Upper lobe of left lung (tissue), 6 donors: Measurements from ENCODE around the gene ZDHHC5. TPM values are rescaled to one million over a fixed set of nuclear protein-coding genes. Genes with fewer than 3 reads are reported as not detected.

ENCODE experiments used
- ATAC-seq, 2 donors: fragments of 200-7000 bp; cut with Tn5 transposase; one replicate each; pipeline ENCODE4 v1.9.1; 2022; ENCODE audit warnings: mild to moderate bottlenecking in 2 of 2, moderate library complexity in 2 of 2; ENCODE audit not compliant: low FRiP score in 2 of 2
- DNase-seq, 2 donors: peaks; one replicate each; pipeline ENCODE4 v3.0.0-alpha.2; 2019 to 2020
- H3K27ac ChIP-seq, 4 donors: fragments of 200-600 bp; sonication (generic); one replicate each; pipeline ENCODE4 v1.5.1; 2016 to 2019
- H3K27me3 ChIP-seq, 4 donors: fragments of 200-600 bp; sonication (generic); one replicate each; pipeline ENCODE4 v1.5.1; 2017 to 2019
- H3K36me3 ChIP-seq, 4 donors: fragments of 200-600 bp; sonication (generic); one replicate each; pipeline ENCODE4 v1.5.1; 2016 to 2019
- H3K4me1 ChIP-seq, 4 donors: fragments of 200-600 bp; sonication (generic); one replicate each; pipeline ENCODE4 v1.5.1; 2018 to 2019
- H3K4me3 ChIP-seq, 4 donors: fragments of 200-600 bp; sonication (generic); one replicate each; pipeline ENCODE4 v1.5.1; 2017 to 2019; ENCODE audit warnings: mild to moderate bottlenecking in 2 of 4, moderate library complexity in 1 of 4
- H3K9me3 ChIP-seq, 4 donors: fragments of 200-600 bp; sonication (generic); one replicate each; pipeline ENCODE4 v1.5.1; 2018 to 2019
- EP300 ChIP-seq, 4 donors: sonication (generic); formaldehyde crosslinking; IDR thresholded peaks; one replicate each; pipeline ENCODE4 v1.5.1; 2017; ENCODE audit warnings: antibody characterized with exemption in 4 of 4, control low read depth in 2 of 4
- POLR2A ChIP-seq, 4 donors: fragments of 450-650 bp; IDR thresholded peaks; one replicate each; pipeline ENCODE4 v1.5.1; 2016 to 2017; ENCODE audit warnings: antibody characterized with exemption in 4 of 4, mild to moderate bottlenecking in 2 of 4
- POLR2AphosphoS5 ChIP-seq, 2 donors: sonication (generic); formaldehyde crosslinking; IDR thresholded peaks; one replicate each; pipeline ENCODE4 v1.5.1; 2017; ENCODE audit warnings: antibody characterized with exemption in 2 of 2
- WGBS, 2 donors: methylation state at CpG; one replicate each; pipeline ENCODE4 v1.1.5; 2017 to 2018; 5-methylcytosine and 5-hydroxymethylcytosine counted together
- total RNA-seq, 6 donors: library from RNA; depleted of rRNA in 4 of 6; stranded (reverse); fragments of >200 nt in 4 of 6; gene quantifications; one replicate each; pipeline versions ENCODE4 v1.1.0 to v1.2.1, GENCODE V29; 2016 to 2021
- TF ChIP-seq, protein P1 (sequence below), 6 experiments: fragments of 450-650 bp in 4 of 6; fragments of 200-600 bp in 2 of 6; sonication (generic) in 2 of 6; IDR thresholded peaks; one replicate each; pipeline ENCODE4 v1.5.1; 2016 to 2019; ENCODE audit warnings: antibody characterized with exemption in 6 of 6
- donor health status: DM: no; HTN: no; CAD: no; lungs with moderate emphysema.
- donor health status: DM: no; HTN: yes; CAD: no; lungs with severe emphysema.

ZDHHC5 gene
- total RNA-seq, 6 donors from 2014 or later, result 45.1 to 81.9 (median 58.7) TPM

DNA sequence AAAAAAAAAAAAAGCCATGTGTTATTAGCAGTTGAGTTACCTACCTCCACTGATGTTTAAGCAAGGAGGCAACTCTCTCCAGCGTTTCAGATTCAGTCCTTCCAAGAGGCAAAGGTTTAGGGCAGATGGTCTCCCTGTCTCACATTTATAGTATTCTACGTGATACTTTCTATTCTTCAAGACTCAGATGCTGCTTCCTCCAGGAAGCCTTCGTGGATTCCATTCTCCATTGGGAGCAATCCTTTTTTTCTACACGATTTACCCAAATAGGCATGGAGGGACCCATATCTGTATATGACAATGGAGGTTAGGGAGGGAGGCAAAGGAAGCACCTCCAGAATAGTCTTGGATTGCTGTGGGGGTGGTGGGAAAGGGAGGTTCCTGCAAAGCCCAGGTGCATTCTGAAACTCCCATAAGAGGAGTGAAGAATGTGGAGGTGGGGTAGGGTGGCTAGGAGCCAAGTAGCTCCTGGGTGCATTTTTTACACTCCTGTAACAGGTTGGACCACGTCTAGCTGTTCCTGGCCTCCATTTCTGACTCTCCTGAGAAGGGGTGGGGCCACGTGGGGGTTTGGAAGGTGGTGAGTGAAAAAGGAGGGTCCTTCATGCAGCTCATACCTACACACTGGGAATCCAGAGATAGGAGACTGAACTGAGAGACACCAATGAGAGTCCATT is 34.4 kb upstream of the ZDHHC5 start:
- DNase-seq (no peak), ATAC-seq (no peak)
- Histone ChIP-seq H3K4me1 (peaks cover 5 to 11% (median 9%) of the 10 kb centered on the region in 4 donors), H3K4me3 (no peak overlapping the region), H3K27ac (no peak overlapping the region), H3K36me3 (no peaks in the 10 kb centered on the region), H3K9me3 (no peaks in the 10 kb centered on the region), H3K27me3 (no peaks in the 10 kb centered on the region)
- WGBS, 2 donors, result 81% methylated on average over 6 of the region's 6 CpGs
- no peak for TF ChIP-seq POLR2A (IDR thresholded peaks at IDR 0.05)
- TF ChIP-seq, protein P1, sequence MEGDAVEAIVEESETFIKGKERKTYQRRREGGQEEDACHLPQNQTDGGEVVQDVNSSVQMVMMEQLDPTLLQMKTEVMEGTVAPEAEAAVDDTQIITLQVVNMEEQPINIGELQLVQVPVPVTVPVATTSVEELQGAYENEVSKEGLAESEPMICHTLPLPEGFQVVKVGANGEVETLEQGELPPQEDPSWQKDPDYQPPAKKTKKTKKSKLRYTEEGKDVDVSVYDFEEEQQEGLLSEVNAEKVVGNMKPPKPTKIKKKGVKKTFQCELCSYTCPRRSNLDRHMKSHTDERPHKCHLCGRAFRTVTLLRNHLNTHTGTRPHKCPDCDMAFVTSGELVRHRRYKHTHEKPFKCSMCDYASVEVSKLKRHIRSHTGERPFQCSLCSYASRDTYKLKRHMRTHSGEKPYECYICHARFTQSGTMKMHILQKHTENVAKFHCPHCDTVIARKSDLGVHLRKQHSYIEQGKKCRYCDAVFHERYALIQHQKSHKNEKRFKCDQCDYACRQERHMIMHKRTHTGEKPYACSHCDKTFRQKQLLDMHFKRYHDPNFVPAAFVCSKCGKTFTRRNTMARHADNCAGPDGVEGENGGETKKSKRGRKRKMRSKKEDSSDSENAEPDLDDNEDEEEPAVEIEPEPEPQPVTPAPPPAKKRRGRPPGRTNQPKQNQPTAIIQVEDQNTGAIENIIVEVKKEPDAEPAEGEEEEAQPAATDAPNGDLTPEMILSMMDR (IDR thresholded peaks at IDR 0.05), result no peak
- TF ChIP-seq POLR2AphosphoS5 (IDR thresholded peaks at IDR 0.05), result no peak
- TF ChIP-seq EP300 (IDR thresholded peaks at IDR 0.05), result no peak

DNA sequence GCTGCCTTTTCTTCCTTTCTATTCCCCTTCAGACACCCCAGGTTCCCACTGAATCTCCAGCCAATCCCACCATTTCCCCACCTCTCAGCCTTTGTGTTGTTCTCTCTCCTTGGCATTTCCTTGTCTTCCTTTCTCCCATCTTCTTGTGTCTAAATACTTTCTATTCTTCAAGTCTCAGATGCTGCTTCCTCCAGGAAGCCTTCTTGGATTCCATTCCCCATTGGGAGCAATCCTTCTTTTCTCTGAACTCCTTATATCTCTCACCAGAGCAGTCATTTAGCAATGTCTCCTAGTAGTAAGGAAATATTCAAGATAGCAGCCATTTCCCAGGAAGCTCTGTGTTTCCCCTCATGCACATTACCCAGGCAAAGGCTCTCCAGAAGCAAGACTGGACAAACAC is 33.6 kb upstream of the ZDHHC5 start:
- no peak overlapping the region for H3K4me3 ChIP-seq
- H3K27ac ChIP-seq, result no peak overlapping the region
- H3K4me1 ChIP-seq, result peaks cover 8 to 19% (median 14%) of the 10 kb centered on the region in 4 donors
- H3K9me3 ChIP-seq, result no peaks in the 10 kb centered on the region
- DNase-seq (no peak), ATAC-seq (no peak)
- H3K36me3 ChIP-seq, result no peaks in the 10 kb centered on the region
- TF ChIP-seq, protein P1 (IDR thresholded peaks at IDR 0.05), result no peak
- TF ChIP-seq POLR2AphosphoS5 (IDR thresholded peaks at IDR 0.05) (no peak), POLR2A (IDR thresholded peaks at IDR 0.05) (no peak), EP300 (IDR thresholded peaks at IDR 0.05) (no peak)
- H3K27me3 ChIP-seq, result no peaks in the 10 kb centered on the region

DNA sequence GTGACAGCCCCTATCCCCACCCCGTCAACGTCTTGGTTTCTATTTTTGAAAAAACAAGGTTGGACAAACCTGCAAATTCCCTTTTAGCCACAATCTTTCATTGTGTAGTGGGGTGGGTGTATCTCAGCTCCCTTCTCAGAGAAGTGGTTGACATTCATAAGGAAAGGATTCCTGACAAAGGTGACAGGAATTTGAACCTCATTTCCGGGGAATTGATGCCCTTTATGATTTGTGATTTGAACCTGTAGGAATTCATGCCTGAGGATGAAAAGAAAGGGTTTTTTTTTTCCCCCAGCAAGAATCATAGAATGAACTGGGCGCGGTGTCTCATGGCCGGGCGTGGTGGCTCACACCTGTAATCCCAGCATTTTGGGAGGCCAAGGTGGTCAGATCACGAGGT is 32.7 kb upstream of the ZDHHC5 start:
- TF ChIP-seq EP300 (IDR thresholded peaks at IDR 0.05) (no peak), POLR2AphosphoS5 (IDR thresholded peaks at IDR 0.05) (no peak), POLR2A (IDR thresholded peaks at IDR 0.05) (no peak)
- TF ChIP-seq, protein P1 (IDR thresholded peaks at IDR 0.05), result no peak
- H3K4me3 ChIP-seq, result no peak overlapping the region
- no peaks in the 10 kb centered on the region for H3K36me3 ChIP-seq
- peaks cover 18 to 28% (median 23%) of the 10 kb centered on the region in 4 donors for H3K4me1 ChIP-seq
- 89 to 91% methylated on average over 8 of the region's 8 CpGs for WGBS, 2 donors
- no peak overlapping the region for H3K27ac ChIP-seq
- no peak for DNase-seq
- no peaks in the 10 kb centered on the region for H3K9me3 ChIP-seq
- no peaks in the 10 kb centered on the region for H3K27me3 ChIP-seq
- ATAC-seq, result no peak

DNA sequence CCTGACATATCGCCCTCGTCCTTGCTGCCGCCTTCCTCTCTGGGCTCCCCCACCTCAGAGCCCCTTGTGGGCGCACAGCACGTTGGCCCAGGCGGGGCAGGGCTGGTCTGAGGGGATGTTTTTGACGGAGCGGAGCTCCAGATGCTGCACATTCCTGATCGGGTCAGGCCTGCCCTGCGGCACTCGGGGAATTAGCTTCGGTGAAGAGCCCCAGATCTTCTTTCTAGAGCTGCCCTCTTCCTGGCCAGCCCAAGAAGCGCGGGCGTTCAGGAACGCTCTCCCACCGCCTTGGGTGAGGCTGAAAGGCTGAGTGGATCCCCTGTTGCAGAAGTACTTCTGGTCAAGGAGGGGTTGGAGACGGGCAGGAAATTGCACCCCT is 30.3 kb upstream of the ZDHHC5 start:
- WGBS, 2 donors, result 15 to 43% methylated on average over 8 to 18 of the region's 18 CpGs
- no peaks in the 10 kb centered on the region for H3K36me3 ChIP-seq
- DNase-seq (peak in 1 of 2 donors; percentile 57), ATAC-seq (peak; percentile 1 to 6)
- peak overlapping the region; percentile 56 to 86 (median 82) for H3K4me3 ChIP-seq
- TF ChIP-seq, protein P1 (IDR thresholded peaks at IDR 0.05), result no peak
- TF ChIP-seq EP300 (IDR thresholded peaks at IDR 0.05) (no peak), POLR2A (IDR thresholded peaks at IDR 0.05) (no peak), POLR2AphosphoS5 (IDR thresholded peaks at IDR 0.05) (no peak)
- no peaks in the 10 kb centered on the region for H3K27me3 ChIP-seq
- peak overlapping the region; percentile 81 to 90 (median 84) for H3K27ac ChIP-seq
- H3K4me1 ChIP-seq, result peaks cover 25 to 36% (median 30%) of the 10 kb centered on the region in 4 donors
- H3K9me3 ChIP-seq, result no peaks in the 10 kb centered on the region
